Dendritic cell treated with granulocyte-macrophage colony-stimulating factor and Interleukin-4, amounts not matched to agents 40 ng/mL and 50 ng/mL, for 4 days (primary cell): Measurements from ENCODE around the gene CLCNKB.

ENCODE experiments used
- H3K27ac Mint-ChIP-seq: one replicate; pipeline ENCODE4 v1.8.0; 2022; ENCODE audit warnings: mild to moderate bottlenecking, mixed read lengths
- H3K27me3 Mint-ChIP-seq: one replicate; pipeline ENCODE4 v1.8.0; 2022; ENCODE audit warnings: mild to moderate bottlenecking, mixed read lengths
- H3K36me3 Mint-ChIP-seq: one replicate; pipeline ENCODE4 v1.8.0; 2022; ENCODE audit warnings: low read depth, mixed read lengths
- H3K4me1 Mint-ChIP-seq: one replicate; pipeline ENCODE4 v1.8.0; 2022; ENCODE audit warnings: low read depth, mixed read lengths
- H3K4me3 Mint-ChIP-seq: one replicate; pipeline ENCODE4 v1.8.0; 2022; ENCODE audit warnings: mild to moderate bottlenecking, moderate library complexity, mixed read lengths
- H3K9me3 Mint-ChIP-seq: one replicate; pipeline ENCODE4 v1.8.0; 2022; ENCODE audit warnings: mixed read lengths
- intact Hi-C: fragments of 100-400 bp; cut with micrococcal nuclease; formaldehyde crosslinking; loops from one replicate; pipeline ENCODE4 v1.15.0; 2022

Gene CLCNKB

GRCh38 chr1:16010837-16011236, 32.7 kb upstream of the CLCNKB start:
- Mint-ChIP-seq H3K27ac (no peak overlapping the region), H3K4me3 (no peak overlapping the region), H3K27me3 (peaks cover 29% of the 10 kb centered on the region), H3K9me3 (no peaks in the 10 kb centered on the region), H3K36me3 (no peaks in the 10 kb centered on the region), H3K4me1 (peaks cover 16% of the 10 kb centered on the region)
- intact Hi-C loops = no loop called here

- intact Hi-C loops = no loop called here
- Mint-ChIP-seq H3K9me3 (no peaks in the 10 kb centered on the region), H3K4me3 (peak overlapping the region; percentile 43), H3K27me3 (peaks cover 31% of the 10 kb centered on the region), H3K36me3 (no peaks in the 10 kb centered on the region), H3K27ac (no peak overlapping the region), H3K4me1 (peaks cover 16% of the 10 kb centered on the region)
Measured at GRCh38 chr1:16011936-16012589, 31.5 kb upstream of the CLCNKB start.

GRCh38 chr1:16012590-16013219, 30.9 kb upstream of the CLCNKB start:
- no peaks in the 10 kb centered on the region for H3K36me3 Mint-ChIP-seq
- no peaks in the 10 kb centered on the region for H3K9me3 Mint-ChIP-seq
- H3K4me3 Mint-ChIP-seq = peak overlapping the region; percentile 43
- intact Hi-C loops = no loop called here
- H3K27me3 Mint-ChIP-seq = peaks cover 32% of the 10 kb centered on the region
- no peak overlapping the region for H3K27ac Mint-ChIP-seq
- peaks cover 19% of the 10 kb centered on the region for H3K4me1 Mint-ChIP-seq

- intact Hi-C loops = no loop called here
- no peak overlapping the region for H3K27ac Mint-ChIP-seq
- H3K4me1 Mint-ChIP-seq = peaks cover 26% of the 10 kb centered on the region
- H3K27me3 Mint-ChIP-seq = peaks cover 37% of the 10 kb centered on the region
- no peaks in the 10 kb centered on the region for H3K9me3 Mint-ChIP-seq
- H3K4me3 Mint-ChIP-seq = peak overlapping the region; percentile 43
- H3K36me3 Mint-ChIP-seq = no peaks in the 10 kb centered on the region
Measured at GRCh38 chr1:16013220-16013907, 30.2 kb upstream of the CLCNKB start.

GRCh38 chr1:16013908-16014258, 29.7 kb upstream of the CLCNKB start:
- peaks cover 40% of the 10 kb centered on the region for H3K27me3 Mint-ChIP-seq
- no peak overlapping the region for H3K27ac Mint-ChIP-seq
- intact Hi-C loops = no loop called here
- no peaks in the 10 kb centered on the region for H3K9me3 Mint-ChIP-seq
- H3K4me3 Mint-ChIP-seq = no peak overlapping the region
- no peaks in the 10 kb centered on the region for H3K36me3 Mint-ChIP-seq
- H3K4me1 Mint-ChIP-seq = peaks cover 28% of the 10 kb centered on the region

- intact Hi-C loops = no loop called here
- Mint-ChIP-seq H3K27me3 (peaks cover 44% of the 10 kb centered on the region), H3K4me3 (no peak overlapping the region), H3K36me3 (no peaks in the 10 kb centered on the region), H3K27ac (no peak overlapping the region), H3K4me1 (peaks cover 28% of the 10 kb centered on the region), H3K9me3 (no peaks in the 10 kb centered on the region)
Measured at GRCh38 chr1:16014509-16015482, 28.8 kb upstream of the CLCNKB start.

GRCh38 chr1:16015491-16015890, 28.1 kb upstream of the CLCNKB start:
- Mint-ChIP-seq H3K9me3 (no peaks in the 10 kb centered on the region), H3K4me1 (peaks cover 28% of the 10 kb centered on the region), H3K27ac (no peak overlapping the region), H3K27me3 (peaks cover 48% of the 10 kb centered on the region), H3K4me3 (no peak overlapping the region), H3K36me3 (no peaks in the 10 kb centered on the region)
- intact Hi-C loops = no loop called here

- no peak overlapping the region for H3K4me3 Mint-ChIP-seq
- intact Hi-C loops = no loop called here
- no peaks in the 10 kb centered on the region for H3K9me3 Mint-ChIP-seq
- H3K27me3 Mint-ChIP-seq = peaks cover 48% of the 10 kb centered on the region
- H3K27ac Mint-ChIP-seq = no peak overlapping the region
- peaks cover 28% of the 10 kb centered on the region for H3K4me1 Mint-ChIP-seq
- no peaks in the 10 kb centered on the region for H3K36me3 Mint-ChIP-seq
Measured at GRCh38 chr1:16015960-16016901, 27.4 kb upstream of the CLCNKB start.

GRCh38 chr1:16017076-16017460, 26.5 kb upstream of the CLCNKB start:
- no peaks in the 10 kb centered on the region for H3K9me3 Mint-ChIP-seq
- intact Hi-C loops = no loop called here
- no peak overlapping the region for H3K4me3 Mint-ChIP-seq
- no peak overlapping the region for H3K27ac Mint-ChIP-seq
- peaks cover 55% of the 10 kb centered on the region for H3K27me3 Mint-ChIP-seq
- no peaks in the 10 kb centered on the region for H3K36me3 Mint-ChIP-seq
- H3K4me1 Mint-ChIP-seq = peaks cover 28% of the 10 kb centered on the region

GRCh38 chr1:16017461-16018303, 25.9 kb upstream of the CLCNKB start, which contains the start of gene HSPB7:
Gene HSPB7 (minus strand): TSS chr1:16018043. CDS start chr1:16017963, 80 bp downstream.
- no peak within 1 kb of the TSS for H3K27ac Mint-ChIP-seq
- H3K9me3 Mint-ChIP-seq = no peaks in the 10 kb centered on the region
- H3K27me3 Mint-ChIP-seq = peaks cover 56% of the 10 kb centered on the region
- intact Hi-C loops = no loop called here
- no peaks in the 10 kb centered on the region for H3K36me3 Mint-ChIP-seq
- peaks cover 23% of the 10 kb centered on the region for H3K4me1 Mint-ChIP-seq
- H3K4me3 Mint-ChIP-seq = no peak within 1 kb of the TSS

GRCh38 chr1:16018308-16018707, 25.3 kb upstream of the CLCNKB start:
- Mint-ChIP-seq H3K4me3 (no peak overlapping the region), H3K27me3 (peaks cover 57% of the 10 kb centered on the region), H3K36me3 (no peaks in the 10 kb centered on the region), H3K9me3 (no peaks in the 10 kb centered on the region), H3K4me1 (peaks cover 23% of the 10 kb centered on the region), H3K27ac (no peak overlapping the region)
- intact Hi-C loops = no loop called here
